Esophagus muscularis mucosa (tissue), 3 donors: ENCODE results near the gene CHPT1.

Experiments used
- POLR2A ChIP-seq: fragments of 450-650 bp; IDR thresholded peaks from one replicate; pipeline ENCODE4 v1.6.1; 2017; ENCODE audit warnings: antibody characterized with exemption, moderate library complexity, mild to moderate bottlenecking, low read depth
- TF ChIP-seq, protein P1 (sequence below), 3 experiments: fragments of 200-600 bp in 2 of 3; fragments of 450-650 bp in 1 of 3; sonication (generic) in 2 of 3; IDR thresholded peaks; one replicate each; pipeline ENCODE4 v1.5.1; 2017 to 2019; ENCODE audit warnings: antibody characterized with exemption in 3 of 3, mild to moderate bottlenecking in 2 of 3, moderate library complexity in 1 of 3

DNA sequence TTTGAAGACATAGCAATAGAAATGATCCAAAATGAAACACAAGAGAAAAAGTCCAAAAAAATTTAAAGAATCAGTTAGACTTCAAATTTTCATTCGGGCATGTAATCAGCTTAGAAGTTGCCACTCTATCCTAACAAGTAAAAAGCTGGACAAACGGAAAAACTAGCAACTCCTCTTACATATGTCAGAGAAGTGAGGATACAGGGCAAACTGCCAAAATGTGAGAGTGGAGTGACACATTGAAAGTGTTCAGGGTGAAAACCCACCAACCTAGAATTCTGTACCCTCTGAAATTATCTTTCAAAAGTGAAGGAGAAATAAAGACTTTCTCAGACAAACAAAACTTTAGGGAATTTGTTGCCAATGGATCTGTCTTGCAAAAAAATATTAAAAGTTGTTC, 42.0 kb upstream of the CHPT1 start:
- TF ChIP-seq POLR2A, result no peak
- TF ChIP-seq, protein P1, sequence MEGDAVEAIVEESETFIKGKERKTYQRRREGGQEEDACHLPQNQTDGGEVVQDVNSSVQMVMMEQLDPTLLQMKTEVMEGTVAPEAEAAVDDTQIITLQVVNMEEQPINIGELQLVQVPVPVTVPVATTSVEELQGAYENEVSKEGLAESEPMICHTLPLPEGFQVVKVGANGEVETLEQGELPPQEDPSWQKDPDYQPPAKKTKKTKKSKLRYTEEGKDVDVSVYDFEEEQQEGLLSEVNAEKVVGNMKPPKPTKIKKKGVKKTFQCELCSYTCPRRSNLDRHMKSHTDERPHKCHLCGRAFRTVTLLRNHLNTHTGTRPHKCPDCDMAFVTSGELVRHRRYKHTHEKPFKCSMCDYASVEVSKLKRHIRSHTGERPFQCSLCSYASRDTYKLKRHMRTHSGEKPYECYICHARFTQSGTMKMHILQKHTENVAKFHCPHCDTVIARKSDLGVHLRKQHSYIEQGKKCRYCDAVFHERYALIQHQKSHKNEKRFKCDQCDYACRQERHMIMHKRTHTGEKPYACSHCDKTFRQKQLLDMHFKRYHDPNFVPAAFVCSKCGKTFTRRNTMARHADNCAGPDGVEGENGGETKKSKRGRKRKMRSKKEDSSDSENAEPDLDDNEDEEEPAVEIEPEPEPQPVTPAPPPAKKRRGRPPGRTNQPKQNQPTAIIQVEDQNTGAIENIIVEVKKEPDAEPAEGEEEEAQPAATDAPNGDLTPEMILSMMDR (IDR thresholded peaks at IDR 0.05), result no peak
